Lower lobe of right lung (tissue), 2 donors: ENCODE data around the gene CXCR2. TPM values are rescaled to one million over a fixed set of nuclear protein-coding genes. Genes with fewer than 3 reads are reported as not detected.
"Not testable (repeated sequence)": the region's sequence is repeated elsewhere in the genome, so short reads cannot be mapped to it uniquely, and the experiment has no call there.

Experiments
- ATAC-seq, 2 donors: fragments of 200-7000 bp; cut with Tn5 transposase; one replicate each; pipeline ENCODE4 v1.9.1; 2020 to 2022; ENCODE audit warnings: mild to moderate bottlenecking in 2 of 2, moderate library complexity in 2 of 2
- DNase-seq: peaks from one replicate; pipeline ENCODE4 v3.0.0-alpha.2; 2020
- H3K27ac ChIP-seq: fragments of 200-600 bp; one replicate; pipeline ENCODE4 v1.8.0; 2022
- H3K27me3 ChIP-seq: fragments of 200-600 bp; one replicate; pipeline ENCODE4 v1.8.0; 2022; ENCODE audit warnings: low read depth
- H3K36me3 ChIP-seq: fragments of 200-600 bp; one replicate; pipeline ENCODE4 v1.8.0; 2022; ENCODE audit warnings: mild to moderate bottlenecking
- H3K4me1 ChIP-seq: fragments of 200-600 bp; one replicate; pipeline ENCODE4 v1.8.0; 2022
- H3K4me3 ChIP-seq: fragments of 200-600 bp; one replicate; pipeline ENCODE4 v1.8.0; 2022; ENCODE audit warnings: mild to moderate bottlenecking
- H3K9me3 ChIP-seq: fragments of 200-600 bp; one replicate; pipeline ENCODE4 v1.8.0; 2022
- intact Hi-C: fragments of 100-400 bp; cut with DNase I; formaldehyde crosslinking; loops from one replicate; pipeline ENCODE4 v1.11.0; 2022
- total RNA-seq: library from RNA; stranded (reverse); fragmentation: NEBNext Ultra II Directional; extraction: Animal tissue kit (Norgen Biotek cat#: 25700); gene quantifications from one replicate; pipeline ENCODE4 v1.2.1, GENCODE V29; 2021
- TF ChIP-seq, protein P1 (sequence below): fragments of 200-600 bp; IDR thresholded peaks from one replicate; pipeline ENCODE4 v1.8.0; 2022; ENCODE audit warnings: antibody characterized with exemption, mild to moderate bottlenecking
- donor health status: DM: no; HTN: yes; CAD: no; lungs with severe emphysema.

CXCR2 gene
- total RNA-seq, 1 donor from 2014 or later = 20.1 TPM

DNA sequence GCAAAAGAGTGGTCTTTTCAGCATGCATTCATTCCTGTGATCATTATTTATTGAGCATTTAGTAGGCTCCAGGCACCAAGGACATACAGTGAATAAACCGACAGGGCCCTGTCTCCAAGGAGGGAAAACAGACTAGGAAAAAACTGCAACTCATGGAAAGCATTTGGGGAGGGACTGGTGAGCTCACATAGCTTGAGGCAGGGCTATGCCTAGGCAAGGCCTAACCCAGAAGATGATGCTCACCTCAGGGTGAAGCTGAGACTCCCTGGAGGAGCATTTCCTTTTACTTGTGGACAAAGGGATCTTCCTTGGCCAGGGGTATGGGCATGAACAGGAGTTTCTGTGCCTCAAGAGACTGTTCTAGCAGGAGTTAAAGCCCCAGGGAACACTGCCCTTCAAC is 37.0 kb downstream of the CXCR2 start:
- DNase-seq (no peak), ATAC-seq (no peak)
- H3K4me3 ChIP-seq = no peak overlapping the region
- TF ChIP-seq, protein P1, sequence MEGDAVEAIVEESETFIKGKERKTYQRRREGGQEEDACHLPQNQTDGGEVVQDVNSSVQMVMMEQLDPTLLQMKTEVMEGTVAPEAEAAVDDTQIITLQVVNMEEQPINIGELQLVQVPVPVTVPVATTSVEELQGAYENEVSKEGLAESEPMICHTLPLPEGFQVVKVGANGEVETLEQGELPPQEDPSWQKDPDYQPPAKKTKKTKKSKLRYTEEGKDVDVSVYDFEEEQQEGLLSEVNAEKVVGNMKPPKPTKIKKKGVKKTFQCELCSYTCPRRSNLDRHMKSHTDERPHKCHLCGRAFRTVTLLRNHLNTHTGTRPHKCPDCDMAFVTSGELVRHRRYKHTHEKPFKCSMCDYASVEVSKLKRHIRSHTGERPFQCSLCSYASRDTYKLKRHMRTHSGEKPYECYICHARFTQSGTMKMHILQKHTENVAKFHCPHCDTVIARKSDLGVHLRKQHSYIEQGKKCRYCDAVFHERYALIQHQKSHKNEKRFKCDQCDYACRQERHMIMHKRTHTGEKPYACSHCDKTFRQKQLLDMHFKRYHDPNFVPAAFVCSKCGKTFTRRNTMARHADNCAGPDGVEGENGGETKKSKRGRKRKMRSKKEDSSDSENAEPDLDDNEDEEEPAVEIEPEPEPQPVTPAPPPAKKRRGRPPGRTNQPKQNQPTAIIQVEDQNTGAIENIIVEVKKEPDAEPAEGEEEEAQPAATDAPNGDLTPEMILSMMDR = no peak
- H3K36me3 ChIP-seq = no peaks in the 10 kb centered on the region
- H3K27ac ChIP-seq = no peak overlapping the region
- H3K4me1 ChIP-seq = peaks cover 6% of the 10 kb centered on the region
- no peaks in the 10 kb centered on the region for H3K27me3 ChIP-seq
- H3K9me3 ChIP-seq = no peaks in the 10 kb centered on the region
- intact Hi-C loops = no loop called here

DNA sequence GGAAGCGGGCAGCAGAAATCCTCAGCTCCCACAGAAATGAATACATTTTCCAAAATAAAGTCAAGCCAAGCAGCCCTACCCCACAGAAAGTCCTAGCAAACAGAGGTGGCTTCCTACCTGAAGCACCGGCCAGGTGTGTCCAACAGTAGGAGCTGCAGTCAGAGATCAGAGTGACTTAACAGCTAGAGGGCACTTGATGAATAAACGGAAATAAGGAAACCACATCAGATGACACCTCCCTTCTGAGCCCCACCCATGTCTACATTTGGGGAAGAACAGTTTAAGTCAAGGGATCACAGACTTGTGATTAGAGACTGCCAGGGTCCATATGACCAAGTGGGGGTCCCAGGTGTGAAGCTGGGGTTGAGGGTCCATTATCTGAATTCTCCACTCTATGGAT is 41.0 kb downstream of the CXCR2 start, which contains the start of gene CXCR1:
TSS of gene CXCR1 (minus strand) at position 172 of the 400 bp plus-strand sequence. CDS start 1,751 bp downstream, outside the sequence.
- ATAC-seq = peak; percentile 59 to 64
- Histone ChIP-seq H3K9me3 (no peaks in the 10 kb centered on the region), H3K4me1 (peaks cover 6% of the 10 kb centered on the region), H3K4me3 (no peak within 1 kb of the TSS), H3K27me3 (no peaks in the 10 kb centered on the region), H3K36me3 (no peaks in the 10 kb centered on the region), H3K27ac (no peak within 1 kb of the TSS)
- intact Hi-C loops = no loop called here
- no peak for DNase-seq
- TF ChIP-seq, protein P1 = no peak

DNA sequence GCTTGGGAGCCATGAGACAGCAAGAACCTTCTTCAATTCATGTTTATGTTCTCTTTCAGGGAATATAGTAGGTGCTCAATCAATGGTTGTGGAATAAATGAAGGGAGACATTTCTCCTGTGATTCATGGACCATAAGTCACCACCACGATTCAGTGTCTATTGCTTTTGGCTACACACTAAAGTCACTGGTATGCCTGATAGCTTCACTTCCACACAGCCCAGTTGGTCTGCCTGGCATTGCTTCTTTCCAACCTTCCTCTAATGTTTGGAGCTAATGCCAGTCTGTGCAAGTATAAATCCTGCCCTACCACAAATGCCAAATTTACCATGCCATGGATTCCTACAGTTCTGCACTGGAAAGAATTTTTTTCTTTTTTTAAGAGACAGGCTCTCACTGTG is 42.2 kb downstream of the CXCR2 start:
- TF ChIP-seq, protein P1 = no peak
- intact Hi-C loops = no loop called here
- no peak for ATAC-seq

DNA sequence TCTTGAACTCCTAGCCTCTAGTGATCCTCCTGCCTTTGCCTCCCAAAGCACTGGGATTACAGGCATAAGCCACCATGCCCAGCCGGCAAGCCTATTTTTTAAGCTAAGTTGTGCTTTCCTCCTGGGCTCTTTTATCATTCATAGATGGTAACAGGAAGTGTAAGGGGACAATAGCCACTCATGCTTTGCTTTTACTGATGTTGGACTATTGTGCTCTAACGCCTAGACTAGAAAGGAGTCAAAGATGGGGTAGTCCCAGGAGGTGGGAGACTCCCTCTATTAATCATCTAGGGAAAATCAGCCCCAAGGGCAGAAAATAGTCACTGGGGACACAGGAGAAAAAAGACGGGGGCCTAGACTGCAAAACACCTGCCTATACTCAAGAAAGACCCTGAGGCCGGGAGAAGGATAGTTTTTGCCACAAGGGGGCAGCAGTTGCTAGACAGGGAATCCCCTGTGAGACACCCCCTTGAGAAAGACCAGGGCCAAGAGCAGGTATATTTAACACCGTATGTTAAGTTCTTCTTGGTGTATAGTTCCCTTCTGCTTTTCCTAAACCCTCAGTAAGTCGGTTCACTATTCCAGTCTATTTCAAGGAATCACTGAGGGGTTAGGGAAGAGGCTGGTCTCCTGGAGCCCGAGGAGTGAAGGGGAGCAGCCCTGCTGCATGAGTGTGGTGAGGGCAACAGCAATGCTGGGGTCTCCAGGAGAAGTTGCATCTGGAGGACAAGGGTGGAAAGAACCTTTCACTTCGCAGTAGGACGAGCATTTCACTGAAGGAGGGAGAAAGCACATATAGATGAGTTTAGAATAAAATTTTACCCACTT is 43.0 kb downstream of the CXCR2 start:
- intact Hi-C loops = no loop called here
- DNase-seq (peak; percentile 60), ATAC-seq (peak; percentile 77 to 81)
- no peak overlapping the region for H3K27ac ChIP-seq
- no peaks in the 10 kb centered on the region for H3K9me3 ChIP-seq
- no peak overlapping the region for H3K4me3 ChIP-seq
- TF ChIP-seq, protein P1 = peak; percentile 76
- H3K4me1 ChIP-seq = peaks cover 6% of the 10 kb centered on the region
- no peaks in the 10 kb centered on the region for H3K27me3 ChIP-seq
- no peaks in the 10 kb centered on the region for H3K36me3 ChIP-seq

More for the DNA sequence above, 42.2 kb downstream of the CXCR2 start:
- no peaks in the 10 kb centered on the region for H3K27me3 ChIP-seq
- no peaks in the 10 kb centered on the region for H3K9me3 ChIP-seq
- no peak overlapping the region for H3K4me3 ChIP-seq
- H3K4me1 ChIP-seq = peaks cover 6% of the 10 kb centered on the region
- no peak overlapping the region for H3K27ac ChIP-seq
- DNase-seq = no peak
- no peaks in the 10 kb centered on the region for H3K36me3 ChIP-seq

DNA sequence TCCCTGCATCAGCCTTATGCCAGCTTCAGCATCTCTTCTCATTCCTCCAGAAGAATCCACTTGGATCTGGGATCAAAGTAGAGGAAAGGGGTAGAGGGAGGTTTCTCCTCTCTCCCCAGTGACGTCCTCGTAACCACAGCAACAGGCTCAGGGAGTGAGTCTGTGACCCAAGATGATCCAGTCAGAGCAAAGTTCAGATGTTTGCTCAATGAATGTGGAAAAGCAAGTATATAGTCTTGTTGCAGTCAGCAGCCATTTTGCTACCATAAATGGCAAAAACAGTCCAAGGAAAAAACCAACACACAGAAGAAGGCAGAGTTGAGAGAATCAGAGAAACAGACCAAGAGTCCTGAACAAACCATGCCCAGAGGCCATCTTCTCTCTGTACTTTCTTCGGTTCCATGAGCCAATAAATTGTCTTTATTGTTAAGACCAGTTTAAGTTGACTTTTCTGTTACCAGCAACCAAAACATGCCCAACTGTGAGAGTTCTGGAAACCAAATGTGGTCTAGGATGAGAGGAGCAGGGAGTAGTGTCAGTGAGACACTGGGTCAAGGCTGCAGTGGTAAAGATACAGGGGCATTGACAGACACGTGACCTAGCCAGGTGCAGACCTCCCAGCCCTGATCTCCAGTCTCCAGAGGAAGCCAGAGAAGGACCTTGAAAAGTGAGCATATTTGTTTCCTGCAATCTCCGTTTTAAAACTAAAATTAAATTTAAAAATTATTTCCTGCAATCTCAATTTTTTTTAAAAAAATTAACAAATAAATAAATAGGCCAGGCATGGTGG is 44.1 kb downstream of the CXCR2 start:
- Histone ChIP-seq H3K27ac (no peak overlapping the region), H3K9me3 (no peaks in the 10 kb centered on the region), H3K36me3 (no peaks in the 10 kb centered on the region), H3K4me3 (no peak overlapping the region), H3K27me3 (no peaks in the 10 kb centered on the region), H3K4me1 (peaks cover 6% of the 10 kb centered on the region)
- TF ChIP-seq, protein P1 = no peak
- ATAC-seq = no peak
- no peak for DNase-seq
- intact Hi-C loops = no loop called here

DNA sequence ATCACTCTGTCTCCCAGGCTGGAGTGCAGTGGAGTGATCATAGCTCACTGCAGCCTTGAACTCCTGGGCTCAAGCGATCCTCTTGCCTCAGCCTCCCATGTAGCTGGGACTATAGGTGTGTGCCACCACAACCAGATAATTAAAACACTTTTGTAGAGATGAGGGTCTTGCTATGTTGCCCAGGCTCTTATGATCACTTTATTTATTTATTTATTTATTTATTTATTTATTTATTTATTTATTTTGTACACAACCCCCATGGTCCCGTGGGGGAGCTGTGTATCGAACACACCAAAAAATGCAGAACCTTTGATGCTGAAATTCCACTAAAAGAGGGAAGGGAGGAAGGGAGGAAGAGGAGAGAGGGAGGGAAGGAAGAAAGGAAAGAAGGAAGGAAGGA is 45.9 kb downstream of the CXCR2 start:
- H3K27ac ChIP-seq, intact Hi-C loops, DNase-seq, H3K4me3 ChIP-seq, H3K36me3 ChIP-seq, ATAC-seq, H3K27me3 ChIP-seq, H3K9me3 ChIP-seq, H3K4me1 ChIP-seq: not testable (repeated sequence)
